ENCODE data around the gene PTPRD.

- no peak for TF ChIP-seq CTCF (conservative IDR thresholded peaks at IDR 0.05; ENCODE audit: low read depth, low read length)
- no peak for TF ChIP-seq EZH2 (IDR thresholded peaks at IDR 0.05; ENCODE audit: borderline replicate concordance, low read depth, low read length, poor library complexity, severe bottlenecking)
Measured at GRCh38 chr9:10594482-10594881, 18.3 kb downstream of the PTPRD start.
